GM06990 (cell line): ENCODE results near the gene GPR18.
A peak's percentile ranks its signal among the peaks of the same experiment; 100 is the strongest.

Experiments
- DNase-seq: peaks from one replicate; pipeline ENCODE4 v3.0.0-alpha.2; 2011; ENCODE audit not compliant: insufficient read length; ENCODE audit errors: extremely low read depth
- H3K27me3 ChIP-seq: replicated peaks from 2 replicates; pipeline ENCODE4 v1.6.0; 2011; ENCODE audit warnings: low read length; ENCODE audit not compliant: control insufficient read depth, insufficient read depth
- H3K36me3 ChIP-seq: 2 replicates; pipeline ENCODE4 v1.5.1; 2011; ENCODE audit warnings: low read length; ENCODE audit not compliant: control insufficient read depth, insufficient read depth
- H3K4me3 ChIP-seq: replicated peaks from 2 replicates; pipeline ENCODE4 v1.5.1; 2011; ENCODE audit warnings: low read depth, mild to moderate bottlenecking, control low read depth, low read length
- CTCF ChIP-seq: IDR thresholded peaks from 2 replicates; pipeline ENCODE4 v1.5.1; 2011; ENCODE audit warnings: low read length, control low read depth, mild to moderate bottlenecking, inconsistent platforms; ENCODE audit not compliant: insufficient read depth, poor library complexity, severe bottlenecking

Gene GPR18

GRCh38 chr13:99265821-99266426 is 7.7 kb upstream of the GPR18 start:
- no peak for DNase-seq
- Histone ChIP-seq H3K4me3 (no peak overlapping the region), H3K36me3 (peaks cover 1% of the 10 kb centered on the region; the same call in 1 of the 2 replicates), H3K27me3 (no peaks in the 10 kb centered on the region)
- TF ChIP-seq CTCF, result peak; percentile 57

GRCh38 chr13:99265162-99265800 is 7.1 kb upstream of the GPR18 start:
- no peak for DNase-seq
- Histone ChIP-seq H3K36me3 (peaks cover 1% of the 10 kb centered on the region; the same call in 1 of the 2 replicates), H3K27me3 (no peaks in the 10 kb centered on the region), H3K4me3 (no peak overlapping the region)
- TF ChIP-seq CTCF, result no peak

- Histone ChIP-seq H3K27me3 (no peaks in the 10 kb centered on the region), H3K4me3 (no peak overlapping the region), H3K36me3 (peaks cover 3% of the 10 kb centered on the region)
- no peak for TF ChIP-seq CTCF
- no peak for DNase-seq
Observed at GRCh38 chr13:99264051-99264450, 5.9 kb upstream of the GPR18 start.

- Histone ChIP-seq H3K4me3 (no peak overlapping the region), H3K36me3 (peaks cover 3% of the 10 kb centered on the region), H3K27me3 (no peaks in the 10 kb centered on the region)
- TF ChIP-seq CTCF, result no peak
- DNase-seq, result no peak
Observed at GRCh38 chr13:99263126-99263785, 5.1 kb upstream of the GPR18 start.

GRCh38 chr13:99261059-99261458 is 2.9 kb upstream of the GPR18 start:
- no peak for TF ChIP-seq CTCF
- H3K36me3 ChIP-seq, result peaks cover 2% of the 10 kb centered on the region
- no peaks in the 10 kb centered on the region for H3K27me3 ChIP-seq
- no peak overlapping the region for H3K4me3 ChIP-seq
- no peak for DNase-seq
